Activated CD4-positive, alpha-beta T cell treated with anti-CD3 and anti-CD28 coated beads, Interleukin-2, Interleukin-6, amounts not matched to agents 100 ng/mL and 50 ng/mL, durations not matched to agents 16 hours and 8 hours (primary cell): ENCODE measurements around the gene CCDC18.

ENCODE experiments used
- DNase-seq: peaks from one replicate; pipeline ENCODE4 v3.0.0-alpha.2; 2020

CCDC18 gene

GRCh38 chr1:93321720-93322119 is 141.2 kb downstream of the CCDC18 start:
- DNase-seq = no peak

- no peak for DNase-seq
Observed at GRCh38 chr1:93322349-93322748, 141.8 kb downstream of the CCDC18 start.

- DNase-seq = no peak
Observed at GRCh38 chr1:93323185-93323820, 142.8 kb downstream of the CCDC18 start.

GRCh38 chr1:93324486-93325464 is 144.3 kb downstream of the CCDC18 start:
- no peak for DNase-seq
